Measurements from ENCODE around the gene UBE3C.
A peak's percentile ranks its signal among the peaks of the same experiment; 100 is the strongest.
"Not testable (repeated sequence)": the region's sequence is repeated elsewhere in the genome, so short reads cannot be mapped to it uniquely, and the experiment has no call there.

Gene UBE3C

DNA sequence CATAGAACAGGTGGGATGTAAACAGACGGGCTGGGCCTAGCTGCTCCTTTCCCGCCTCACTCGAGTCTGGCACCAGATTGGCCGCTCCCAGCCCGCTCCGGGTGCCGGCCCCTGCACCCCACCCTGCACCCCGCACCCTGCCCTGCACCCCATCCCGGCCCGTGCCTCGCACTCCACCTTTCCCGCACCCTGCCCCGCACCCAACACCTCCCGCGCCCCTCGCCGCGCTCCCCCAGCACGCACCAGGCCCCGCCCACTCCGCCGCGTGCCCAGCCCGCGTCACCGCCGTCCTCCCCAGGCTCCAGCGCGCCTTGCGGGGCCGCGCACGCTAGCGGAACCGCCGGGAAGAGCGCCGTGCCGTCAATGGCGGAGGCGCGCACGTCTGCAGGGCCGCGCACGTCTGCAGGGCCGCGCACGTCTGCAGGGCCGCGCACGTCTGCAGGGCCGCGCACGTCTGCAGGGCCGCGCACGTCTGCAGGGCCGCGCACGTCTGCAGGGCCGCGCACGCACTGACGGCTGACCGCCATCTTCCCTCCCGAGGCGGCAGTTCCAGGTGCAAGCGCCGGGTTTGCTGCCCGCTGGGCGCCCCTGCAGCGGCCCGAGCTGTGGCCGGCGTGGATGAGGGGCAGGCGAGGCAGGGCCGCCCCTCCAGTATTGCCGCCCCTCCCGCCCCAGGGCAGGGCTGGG, at the start of gene UBE3C:
Gene UBE3C, plus strand, starts transcription at position 503 of the 687 bp plus-strand sequence. CDS start 347 bp downstream, outside the sequence.
- DNase-seq (ENCODE audit: low spot score in 2 of 2) (peak; percentile 83 to 86), ATAC-seq (replicated peaks; ENCODE audit: extremely low read depth, poor library complexity, severe bottlenecking) (peak; percentile 77)
- H3K36me3 Mint-ChIP-seq (ENCODE audit: insufficient read depth), result peaks cover 19% of the 10 kb centered on the region
- peak within 1 kb of the TSS; percentile 80 for H3K27ac Mint-ChIP-seq (ENCODE audit: low read depth)
- no peaks in the 10 kb centered on the region for H3K9me3 Mint-ChIP-seq
- H3K4me1 Mint-ChIP-seq, result peaks cover 39% of the 10 kb centered on the region
- H3K4me3 Mint-ChIP-seq, result peak within 1 kb of the TSS; percentile 62
- H3K27me3 Mint-ChIP-seq, result no peaks in the 10 kb centered on the region

DNA sequence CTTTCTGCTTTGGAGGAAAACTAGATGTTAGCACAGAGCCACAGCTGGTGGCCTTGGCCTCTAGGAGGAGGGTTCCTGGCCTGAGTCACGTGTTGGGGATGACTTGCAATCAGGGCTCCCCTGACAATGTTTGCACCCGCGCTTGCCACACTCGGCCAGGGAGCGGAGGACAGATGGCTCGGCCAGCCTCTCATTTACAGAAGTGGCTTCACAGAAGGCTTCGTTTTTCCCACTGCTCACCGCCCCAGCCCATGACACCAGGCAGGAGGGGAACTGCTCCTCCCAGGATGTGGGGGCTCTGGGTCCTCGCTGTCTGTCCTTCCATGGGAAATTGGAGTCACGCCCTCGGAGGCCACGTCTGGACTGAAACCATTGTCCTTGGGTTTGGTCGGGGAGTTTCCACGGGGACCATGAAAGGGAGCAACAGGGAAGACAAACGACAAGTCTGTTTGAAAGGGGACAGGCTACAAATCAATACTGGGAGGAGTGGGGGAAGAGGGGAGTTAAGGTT, 49.6 kb upstream of the UBE3C start:
- ATAC-seq (replicated peaks; ENCODE audit: extremely low read depth, poor library complexity, severe bottlenecking), result no peak
- no peak overlapping the region for H3K4me3 Mint-ChIP-seq
- peaks cover 12% of the 10 kb centered on the region for H3K9me3 Mint-ChIP-seq
- no peak for DNase-seq (ENCODE audit: low spot score in 2 of 2)
- H3K27ac Mint-ChIP-seq (ENCODE audit: low read depth), result no peak overlapping the region
- peaks cover 28% of the 10 kb centered on the region for H3K27me3 Mint-ChIP-seq
- peaks cover 2% of the 10 kb centered on the region for H3K36me3 Mint-ChIP-seq (ENCODE audit: insufficient read depth)
- no peaks in the 10 kb centered on the region for H3K4me1 Mint-ChIP-seq

DNA sequence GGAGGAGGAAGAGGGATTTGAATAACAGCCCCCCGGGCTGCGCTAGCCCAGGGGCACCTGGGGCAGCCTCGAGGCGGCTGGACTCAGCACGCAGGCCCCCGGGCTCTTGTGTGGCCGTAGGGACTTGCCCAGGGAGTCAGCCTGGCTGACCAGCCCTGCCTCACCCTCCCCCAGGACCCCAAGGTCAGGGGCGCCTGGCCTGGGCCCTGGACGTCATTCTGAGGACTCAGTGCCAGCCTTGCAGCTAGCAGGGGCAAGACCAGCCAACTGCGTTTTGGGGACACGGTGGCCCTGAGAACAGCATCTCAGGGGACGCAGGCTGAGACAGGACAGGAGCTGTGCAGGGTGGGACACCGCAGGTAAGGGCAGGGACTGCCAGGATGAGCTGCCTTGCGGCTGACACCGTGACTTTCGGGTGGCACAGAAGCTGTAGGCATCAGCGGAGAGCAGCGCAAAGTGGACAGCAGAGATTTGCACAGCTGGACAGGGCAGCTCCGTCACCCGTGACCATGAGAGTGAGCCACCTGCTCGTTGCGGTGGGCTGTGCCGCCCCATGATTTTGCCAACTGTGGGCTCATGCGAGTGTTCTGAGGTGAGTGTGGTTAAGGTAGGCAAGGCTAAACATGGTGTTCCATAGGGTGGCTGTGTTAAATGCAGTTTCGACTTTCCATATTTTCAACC, 48.1 kb upstream of the UBE3C start:
- Mint-ChIP-seq H3K27me3 (peaks cover 19% of the 10 kb centered on the region), H3K27ac (ENCODE audit: low read depth) (no peak overlapping the region), H3K9me3 (peaks cover 5% of the 10 kb centered on the region), H3K4me3 (no peak overlapping the region), H3K36me3 (ENCODE audit: insufficient read depth) (peaks cover 2% of the 10 kb centered on the region), H3K4me1 (no peaks in the 10 kb centered on the region)
- ATAC-seq (replicated peaks; ENCODE audit: extremely low read depth, poor library complexity, severe bottlenecking) (no peak), DNase-seq (ENCODE audit: low spot score in 2 of 2) (no peak)

DNA sequence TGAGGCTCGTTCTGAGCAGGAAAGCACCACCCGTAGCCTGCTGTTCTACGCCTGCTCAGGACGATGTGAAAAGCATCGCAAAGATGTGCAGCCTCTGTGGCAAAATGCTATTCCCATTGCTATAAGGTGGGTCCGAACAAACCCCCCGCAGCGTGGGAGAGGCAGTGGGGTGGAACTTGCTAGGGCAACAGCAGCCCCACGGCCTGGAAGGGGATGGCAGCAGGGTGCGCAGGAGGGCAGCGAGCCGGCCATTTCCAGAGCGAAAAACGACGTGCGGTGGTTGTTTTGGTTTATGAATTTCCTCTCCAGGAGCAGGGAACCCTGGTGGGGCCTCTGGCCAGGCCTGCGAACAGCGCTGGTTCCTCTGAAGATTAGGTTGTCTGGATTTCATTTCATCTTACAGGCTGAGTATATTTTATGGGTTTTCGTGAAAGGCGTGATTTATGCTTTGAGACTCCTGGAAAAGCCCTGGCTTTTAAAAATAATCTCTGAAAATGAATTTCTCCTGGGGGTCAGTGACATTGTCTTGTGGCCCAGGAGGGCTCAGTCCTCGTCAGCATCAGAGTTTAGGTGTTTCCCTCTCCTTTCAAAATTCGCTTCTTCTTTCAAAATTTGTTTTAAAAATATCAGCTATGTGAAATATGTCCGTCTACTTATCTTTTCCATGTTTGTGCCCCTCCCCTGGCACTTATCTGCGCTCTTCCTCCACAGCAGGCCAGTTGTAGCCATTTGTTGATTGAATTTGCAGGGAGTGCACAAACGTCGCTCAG, 42.3 kb upstream of the UBE3C start:
- H3K4me1 Mint-ChIP-seq, result no peaks in the 10 kb centered on the region
- H3K9me3 Mint-ChIP-seq, result no peaks in the 10 kb centered on the region
- DNase-seq (ENCODE audit: low spot score in 2 of 2), result no peak
- H3K36me3 Mint-ChIP-seq (ENCODE audit: insufficient read depth), result no peaks in the 10 kb centered on the region
- no peak overlapping the region for H3K27ac Mint-ChIP-seq (ENCODE audit: low read depth)
- peaks cover 16% of the 10 kb centered on the region for H3K27me3 Mint-ChIP-seq
- H3K4me3 Mint-ChIP-seq, result no peak overlapping the region
- no peak for ATAC-seq (replicated peaks; ENCODE audit: extremely low read depth, poor library complexity, severe bottlenecking)

DNA sequence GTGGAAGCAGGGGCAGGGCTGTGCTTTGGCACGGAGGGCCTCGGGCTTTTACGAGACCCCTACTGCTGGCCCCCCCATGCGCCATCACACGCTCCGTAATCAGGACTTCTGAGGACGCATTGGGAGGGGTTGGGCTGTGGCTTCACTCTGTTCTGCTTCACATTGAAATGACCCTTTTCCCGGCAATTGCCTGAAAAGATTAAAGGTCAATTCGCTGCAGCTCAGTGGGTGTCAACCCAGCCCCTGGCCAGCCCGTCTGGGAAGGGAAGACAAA, 41.7 kb upstream of the UBE3C start:
- no peaks in the 10 kb centered on the region for H3K36me3 Mint-ChIP-seq (ENCODE audit: insufficient read depth)
- H3K4me1 Mint-ChIP-seq, result no peaks in the 10 kb centered on the region
- DNase-seq (ENCODE audit: low spot score in 2 of 2), result no peak
- no peak overlapping the region for H3K4me3 Mint-ChIP-seq
- H3K27me3 Mint-ChIP-seq, result peaks cover 21% of the 10 kb centered on the region
- H3K27ac Mint-ChIP-seq (ENCODE audit: low read depth), result peak overlapping the region; percentile 55
- no peak for ATAC-seq (replicated peaks; ENCODE audit: extremely low read depth, poor library complexity, severe bottlenecking)
- H3K9me3 Mint-ChIP-seq, result no peaks in the 10 kb centered on the region

DNA sequence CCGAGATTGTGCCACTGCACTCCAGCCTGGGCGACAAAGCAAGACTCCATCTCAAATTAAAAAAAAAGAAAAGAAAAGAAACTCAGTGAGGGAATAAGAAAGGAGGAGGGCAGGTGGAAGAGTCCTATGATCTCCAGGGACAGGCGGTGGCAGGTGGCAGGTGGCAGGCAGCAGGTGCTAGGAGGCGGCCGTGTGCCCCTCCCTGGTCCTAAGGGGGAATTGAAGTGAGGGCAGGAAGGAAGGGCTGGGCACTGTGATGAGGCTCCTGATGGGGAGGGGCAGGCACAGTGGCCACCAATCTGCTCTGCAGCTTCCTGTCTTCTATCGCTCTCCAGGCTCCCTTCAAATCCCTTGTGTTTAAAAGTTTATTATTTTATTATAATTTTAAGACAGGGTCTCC, 41.2 kb upstream of the UBE3C start:
- DNase-seq (ENCODE audit: low spot score in 2 of 2) (no peak), ATAC-seq (replicated peaks; ENCODE audit: extremely low read depth, poor library complexity, severe bottlenecking) (no peak)
- no peaks in the 10 kb centered on the region for H3K9me3 Mint-ChIP-seq
- H3K4me3 Mint-ChIP-seq, result no peak overlapping the region
- no peaks in the 10 kb centered on the region for H3K36me3 Mint-ChIP-seq (ENCODE audit: insufficient read depth)
- H3K27ac Mint-ChIP-seq (ENCODE audit: low read depth), result peak overlapping the region; percentile 55
- H3K27me3 Mint-ChIP-seq, result peaks cover 27% of the 10 kb centered on the region
- H3K4me1 Mint-ChIP-seq, result no peaks in the 10 kb centered on the region

DNA sequence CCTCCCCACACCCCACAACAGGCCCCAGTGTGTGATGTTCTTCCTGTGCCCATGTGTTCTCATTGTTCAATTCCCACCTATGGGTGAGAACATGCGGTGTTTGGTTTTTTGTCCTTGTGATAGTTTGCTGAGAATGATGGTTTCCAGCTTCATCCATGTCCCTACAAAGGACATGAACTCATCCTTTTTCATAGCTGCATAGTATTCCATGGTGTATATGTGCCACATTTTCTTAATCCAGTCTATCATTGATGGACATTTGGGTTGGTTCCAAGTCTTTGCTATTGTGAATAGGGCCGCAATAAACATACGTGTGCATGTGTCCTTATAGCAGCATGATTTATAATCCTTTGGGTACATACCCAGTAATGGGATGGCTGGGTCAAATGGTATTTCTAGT, 38.7 kb upstream of the UBE3C start:
- not testable (repeated sequence) for H3K27ac Mint-ChIP-seq (ENCODE audit: low read depth); H3K4me3 Mint-ChIP-seq; H3K4me1 Mint-ChIP-seq; H3K36me3 Mint-ChIP-seq (ENCODE audit: insufficient read depth); ATAC-seq (replicated peaks; ENCODE audit: extremely low read depth, poor library complexity, severe bottlenecking); DNase-seq (ENCODE audit: low spot score in 2 of 2); H3K9me3 Mint-ChIP-seq
- peaks cover 52% of the 10 kb centered on the region for H3K27me3 Mint-ChIP-seq

DNA sequence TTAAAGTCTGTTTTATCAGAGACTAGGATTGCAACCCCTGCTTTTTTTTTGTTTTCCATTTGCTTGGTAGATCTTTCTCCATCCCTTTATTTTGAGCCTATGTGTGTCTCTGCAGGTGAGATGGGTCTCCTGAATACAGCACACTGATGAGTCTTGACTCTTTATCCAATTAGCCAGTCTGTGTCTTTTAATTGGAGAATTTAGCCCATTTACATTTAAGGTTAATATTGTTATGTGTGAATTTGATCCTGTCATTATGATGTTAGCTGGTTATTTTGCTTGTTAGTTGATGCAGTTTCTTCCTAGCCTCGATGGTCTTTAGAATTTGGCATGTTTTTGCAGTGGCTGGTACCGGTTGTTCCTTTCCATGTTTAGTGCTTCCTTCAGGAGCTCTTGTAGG, 35.1 kb upstream of the UBE3C start:
- not testable (repeated sequence) for H3K9me3 Mint-ChIP-seq; H3K4me3 Mint-ChIP-seq; ATAC-seq (replicated peaks; ENCODE audit: extremely low read depth, poor library complexity, severe bottlenecking); H3K36me3 Mint-ChIP-seq (ENCODE audit: insufficient read depth); DNase-seq (ENCODE audit: low spot score in 2 of 2); H3K27ac Mint-ChIP-seq (ENCODE audit: low read depth); H3K4me1 Mint-ChIP-seq
- H3K27me3 Mint-ChIP-seq, result peaks cover 72% of the 10 kb centered on the region

DNA sequence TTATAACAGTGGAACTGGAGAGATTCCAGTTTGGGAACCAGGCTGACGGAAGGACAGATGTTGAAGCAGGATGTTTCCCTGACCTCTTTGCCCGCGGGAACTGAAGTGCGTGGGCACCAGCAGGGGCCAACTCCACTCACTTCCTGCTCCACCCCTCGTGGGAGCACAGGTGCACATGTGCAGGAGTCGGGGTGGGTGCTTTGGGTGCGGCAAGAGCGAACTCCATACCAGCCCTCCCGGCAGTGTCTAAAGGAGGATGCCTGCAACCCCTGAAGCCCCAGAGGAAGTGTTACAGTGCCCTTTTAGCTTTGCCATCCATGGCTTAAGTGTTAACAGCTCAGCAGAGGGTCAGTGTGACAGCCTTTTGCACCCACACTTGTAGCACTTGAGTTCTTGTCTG, 27.4 kb upstream of the UBE3C start:
- Mint-ChIP-seq H3K4me3 (no peak overlapping the region), H3K27me3 (peaks cover 86% of the 10 kb centered on the region), H3K27ac (ENCODE audit: low read depth) (no peak overlapping the region), H3K4me1 (no peaks in the 10 kb centered on the region), H3K9me3 (no peaks in the 10 kb centered on the region), H3K36me3 (ENCODE audit: insufficient read depth) (peaks cover 2% of the 10 kb centered on the region)
- ATAC-seq (replicated peaks; ENCODE audit: extremely low read depth, poor library complexity, severe bottlenecking), result no peak
- no peak for DNase-seq (ENCODE audit: low spot score in 2 of 2)

DNA sequence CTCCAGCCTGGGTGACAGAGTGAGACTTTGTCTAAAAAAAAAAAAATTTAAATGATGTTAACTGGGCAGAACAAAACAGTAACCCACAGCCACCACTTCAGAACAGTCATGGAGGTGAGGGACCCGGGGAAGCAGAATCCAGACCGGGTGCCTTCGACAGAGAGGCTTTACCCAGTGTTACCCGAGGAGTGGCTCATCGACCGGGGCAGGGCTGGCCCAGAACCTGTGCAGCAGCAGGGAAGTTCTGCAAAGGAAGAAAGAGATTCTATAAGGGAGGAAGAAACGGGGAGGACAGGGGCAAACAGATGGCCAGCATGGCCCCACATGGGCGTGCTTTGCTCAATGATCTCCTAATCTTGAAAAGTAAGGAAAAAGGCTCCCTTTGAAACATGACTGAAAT, 26.0 kb upstream of the UBE3C start:
- Mint-ChIP-seq H3K27me3 (peaks cover 72% of the 10 kb centered on the region), H3K4me1 (no peaks in the 10 kb centered on the region), H3K27ac (ENCODE audit: low read depth) (no peak overlapping the region), H3K36me3 (ENCODE audit: insufficient read depth) (no peaks in the 10 kb centered on the region), H3K9me3 (peaks cover under 1% of the 10 kb centered on the region), H3K4me3 (no peak overlapping the region)
- DNase-seq (ENCODE audit: low spot score in 2 of 2) (no peak), ATAC-seq (replicated peaks; ENCODE audit: extremely low read depth, poor library complexity, severe bottlenecking) (no peak)

DNA sequence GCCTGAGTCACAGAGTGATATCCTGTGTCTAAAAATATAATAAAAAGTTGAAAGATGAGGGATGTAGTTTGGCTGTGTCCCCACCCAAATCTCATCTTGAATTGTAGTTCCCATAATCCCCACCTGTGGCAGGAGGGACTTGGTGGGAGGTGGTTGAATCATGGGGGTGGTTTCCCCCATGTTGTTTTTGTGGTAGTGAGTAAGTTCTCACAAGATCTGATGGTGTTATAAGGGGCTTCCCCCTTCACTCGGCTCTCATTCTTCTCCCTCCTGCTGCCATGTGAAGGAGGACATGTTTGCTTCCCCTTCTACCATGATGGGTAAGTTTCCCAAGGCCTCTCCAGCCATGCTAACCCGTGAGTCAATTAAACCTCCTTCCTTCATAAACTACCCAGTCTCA, 25.1 kb upstream of the UBE3C start:
- ATAC-seq (replicated peaks; ENCODE audit: extremely low read depth, poor library complexity, severe bottlenecking), result no peak
- peaks cover 68% of the 10 kb centered on the region for H3K27me3 Mint-ChIP-seq
- H3K9me3 Mint-ChIP-seq, result peaks cover 4% of the 10 kb centered on the region

DNA sequence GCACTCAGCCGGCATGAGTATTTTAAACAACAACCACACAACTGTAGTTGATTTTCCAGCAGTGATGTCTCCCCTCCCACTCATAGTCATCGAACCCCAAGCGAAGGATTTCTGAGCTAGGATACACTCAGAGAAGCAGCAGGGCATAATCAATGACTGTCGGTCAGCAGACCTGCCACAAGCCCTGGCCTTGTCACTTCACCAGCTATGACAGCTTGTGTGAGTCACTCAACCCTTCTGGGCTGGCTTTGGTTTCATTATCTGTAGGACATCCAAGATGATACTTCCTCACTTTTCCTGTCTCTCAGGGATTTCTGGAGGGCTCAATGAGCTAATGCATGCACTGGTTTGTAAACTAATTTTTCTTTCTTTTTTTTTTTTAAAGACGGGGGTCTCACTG, 22.0 kb upstream of the UBE3C start:
- no peak overlapping the region for H3K4me3 Mint-ChIP-seq
- H3K27ac Mint-ChIP-seq (ENCODE audit: low read depth), result no peak overlapping the region
- no peaks in the 10 kb centered on the region for H3K36me3 Mint-ChIP-seq (ENCODE audit: insufficient read depth)
- H3K27me3 Mint-ChIP-seq, result peaks cover 43% of the 10 kb centered on the region
- DNase-seq (ENCODE audit: low spot score in 2 of 2) (no peak), ATAC-seq (replicated peaks; ENCODE audit: extremely low read depth, poor library complexity, severe bottlenecking) (no peak)
- no peaks in the 10 kb centered on the region for H3K4me1 Mint-ChIP-seq
- peaks cover 4% of the 10 kb centered on the region for H3K9me3 Mint-ChIP-seq

More for the DNA sequence above, 25.1 kb upstream of the UBE3C start:
- no peak for DNase-seq (ENCODE audit: low spot score in 2 of 2)
- Mint-ChIP-seq H3K4me1 (no peaks in the 10 kb centered on the region), H3K4me3 (no peak overlapping the region), H3K27ac (ENCODE audit: low read depth) (no peak overlapping the region), H3K36me3 (ENCODE audit: insufficient read depth) (no peaks in the 10 kb centered on the region)

DNA sequence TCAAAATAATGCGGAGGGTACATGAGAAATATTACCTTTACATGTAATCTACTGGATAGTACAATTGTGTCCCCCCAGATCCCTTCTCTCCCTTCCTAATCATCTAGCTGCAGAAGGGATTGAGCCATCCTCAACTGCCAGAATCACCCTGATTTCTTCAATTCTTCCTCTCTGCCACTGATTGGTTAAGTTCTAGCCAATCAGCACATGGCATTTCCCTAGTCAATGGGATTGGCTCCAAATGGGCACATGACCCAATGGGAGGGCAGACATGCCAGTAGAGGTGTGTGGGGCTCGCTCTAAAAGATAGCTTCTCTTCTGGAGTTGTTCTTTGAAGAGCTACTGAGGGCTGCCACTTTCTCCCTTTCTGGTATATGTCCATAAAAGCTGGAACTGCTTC, 20.9 kb upstream of the UBE3C start:
- Mint-ChIP-seq H3K36me3 (ENCODE audit: insufficient read depth) (no peaks in the 10 kb centered on the region), H3K27ac (ENCODE audit: low read depth) (no peak overlapping the region), H3K27me3 (peaks cover 32% of the 10 kb centered on the region), H3K4me3 (no peak overlapping the region), H3K9me3 (peaks cover 4% of the 10 kb centered on the region), H3K4me1 (no peaks in the 10 kb centered on the region)
- no peak for ATAC-seq (replicated peaks; ENCODE audit: extremely low read depth, poor library complexity, severe bottlenecking)
- DNase-seq (ENCODE audit: low spot score in 2 of 2), result no peak

Measured in central memory CD8-positive, alpha-beta T cell (primary cell).